Mononuclear cell (primary cell): ENCODE data around the gene TMEM59L. TPM values are rescaled to one million over a fixed set of nuclear protein-coding genes. Genes with fewer than 3 reads are reported as not detected.

ENCODE experiments used
- H3K27me3 ChIP-seq: 2 replicates; pipeline ENCODE4 v1.6.0; 2011; ENCODE audit warnings: low read length, control low read depth; ENCODE audit not compliant: insufficient read depth
- H3K4me1 ChIP-seq: 2 replicates; pipeline ENCODE4 v1.5.1; 2011; ENCODE audit warnings: mild to moderate bottlenecking, low read length, control low read depth; ENCODE audit not compliant: insufficient read depth
- H3K4me3 ChIP-seq: 2 replicates; pipeline ENCODE4 v1.5.1; 2011; ENCODE audit warnings: mild to moderate bottlenecking, low read length, moderate library complexity
- H3K9me3 ChIP-seq: 2 replicates; pipeline ENCODE4 v1.5.1; 2011; ENCODE audit warnings: low read depth, mild to moderate bottlenecking, control low read depth, low read length
- total RNA-seq: library from RNA; depleted of rRNA; stranded (reverse); fragments of >200 nt; gene quantifications from one replicate; pipeline ENCODE4 v1.2.3, GENCODE V29; 2012

TMEM59L gene
- total RNA-seq, 1 donor = not detected

- Histone ChIP-seq H3K27me3 (no peaks in the 10 kb centered on the region), H3K4me1 (peaks cover 18% of the 10 kb centered on the region), H3K9me3 (no peaks in the 10 kb centered on the region), H3K4me3 (no peak overlapping the region)
Observed at GRCh38 chr19:18651733-18652132, 39.1 kb downstream of the TMEM59L start.

GRCh38 chr19:18653853-18654252 lies 41.2 kb downstream of the TMEM59L start:
- peaks cover 17% of the 10 kb centered on the region for H3K4me1 ChIP-seq
- H3K4me3 ChIP-seq = no peak overlapping the region
- no peaks in the 10 kb centered on the region for H3K9me3 ChIP-seq
- no peaks in the 10 kb centered on the region for H3K27me3 ChIP-seq

- H3K4me1 ChIP-seq = peaks cover 17% of the 10 kb centered on the region
- no peaks in the 10 kb centered on the region for H3K27me3 ChIP-seq
- no peaks in the 10 kb centered on the region for H3K9me3 ChIP-seq
- H3K4me3 ChIP-seq = no peak overlapping the region
Observed at GRCh38 chr19:18654469-18654868, 41.8 kb downstream of the TMEM59L start.

DNA sequence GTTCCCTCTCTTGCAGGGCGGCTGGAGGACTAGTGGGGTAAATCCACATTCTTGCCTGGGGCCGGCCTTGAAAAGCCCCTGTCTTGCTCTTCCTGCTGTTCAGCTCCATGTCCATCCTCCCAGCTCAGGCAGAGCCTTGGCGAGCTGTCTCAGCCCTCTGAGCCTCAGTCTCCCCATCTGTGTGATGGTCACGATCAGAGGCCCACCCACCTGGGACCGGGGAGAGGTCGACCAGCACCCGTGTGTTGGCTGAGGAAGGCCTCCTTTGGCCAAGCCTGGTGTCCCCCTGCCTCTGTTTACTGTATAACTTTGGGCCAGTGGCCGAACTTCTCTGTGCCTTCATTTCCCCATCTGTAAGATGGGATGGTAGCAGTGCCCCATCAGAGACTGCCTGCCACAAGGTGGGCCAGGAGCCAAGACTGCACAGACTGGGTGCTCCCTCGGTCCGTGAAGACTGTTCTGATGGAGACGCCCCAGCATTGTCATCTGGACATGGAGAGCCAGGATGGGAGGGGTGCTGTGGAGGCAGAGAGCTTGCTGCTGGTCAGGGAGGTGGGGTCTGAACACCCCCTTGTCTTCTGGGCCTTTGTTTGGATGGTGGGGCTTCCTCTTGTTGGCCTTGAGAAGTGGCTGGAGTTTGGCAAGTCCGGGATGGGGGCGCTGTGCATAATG lies 42.6 kb downstream of the TMEM59L start:
- H3K4me3 ChIP-seq = no peak overlapping the region
- H3K27me3 ChIP-seq = no peaks in the 10 kb centered on the region
- peaks cover 12% of the 10 kb centered on the region for H3K4me1 ChIP-seq
- H3K9me3 ChIP-seq = no peaks in the 10 kb centered on the region

GRCh38 chr19:18656337-18657086 lies 43.8 kb downstream of the TMEM59L start:
- H3K4me1 ChIP-seq = peaks cover 12% of the 10 kb centered on the region
- H3K9me3 ChIP-seq = no peaks in the 10 kb centered on the region
- H3K4me3 ChIP-seq = no peak overlapping the region
- no peaks in the 10 kb centered on the region for H3K27me3 ChIP-seq

DNA sequence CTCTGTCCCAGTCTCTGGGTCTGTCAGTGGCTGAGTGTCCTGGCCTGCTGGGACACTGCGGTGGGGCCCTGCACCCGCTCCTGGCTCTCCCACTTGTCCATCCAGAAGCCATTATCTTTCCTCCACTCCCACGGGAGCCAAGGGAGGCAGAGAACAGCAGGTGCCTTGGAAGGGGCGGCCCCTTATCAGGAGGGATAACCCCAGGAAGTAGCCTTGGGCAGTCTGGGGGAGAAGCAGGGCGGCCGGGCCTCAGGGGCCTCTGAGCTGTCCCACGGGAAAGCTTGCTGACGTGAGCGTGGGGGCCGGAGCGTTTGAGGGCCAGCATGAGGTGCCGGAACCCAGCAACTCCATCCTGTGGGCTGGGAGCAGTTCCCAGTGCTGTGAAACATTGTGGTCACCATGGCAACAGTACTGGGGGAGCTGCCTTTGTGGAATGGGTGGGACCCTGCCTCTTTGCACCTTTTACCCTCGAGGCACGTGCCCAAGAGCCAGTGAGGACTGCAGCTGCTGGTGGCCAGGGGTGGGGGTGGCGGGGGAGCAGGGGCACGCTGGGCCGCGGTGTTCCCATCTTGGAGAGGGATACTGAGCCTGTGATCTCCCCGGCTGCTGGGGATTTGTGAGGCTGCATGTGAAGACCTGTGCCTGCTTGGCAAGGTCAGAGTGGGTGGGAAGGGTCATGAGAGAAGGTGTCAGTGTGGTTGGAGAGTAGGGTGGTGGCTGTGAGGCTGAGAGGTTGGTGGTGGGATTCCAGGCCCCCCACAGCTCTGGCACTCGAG lies 45.1 kb downstream of the TMEM59L start:
- Histone ChIP-seq H3K9me3 (no peaks in the 10 kb centered on the region), H3K4me1 (peaks cover 12% of the 10 kb centered on the region), H3K27me3 (no peaks in the 10 kb centered on the region), H3K4me3 (no peak overlapping the region)

GRCh38 chr19:18658366-18658855 lies 45.7 kb downstream of the TMEM59L start:
- Histone ChIP-seq H3K9me3 (no peaks in the 10 kb centered on the region), H3K4me1 (peaks cover 12% of the 10 kb centered on the region), H3K4me3 (no peak overlapping the region), H3K27me3 (no peaks in the 10 kb centered on the region)

DNA sequence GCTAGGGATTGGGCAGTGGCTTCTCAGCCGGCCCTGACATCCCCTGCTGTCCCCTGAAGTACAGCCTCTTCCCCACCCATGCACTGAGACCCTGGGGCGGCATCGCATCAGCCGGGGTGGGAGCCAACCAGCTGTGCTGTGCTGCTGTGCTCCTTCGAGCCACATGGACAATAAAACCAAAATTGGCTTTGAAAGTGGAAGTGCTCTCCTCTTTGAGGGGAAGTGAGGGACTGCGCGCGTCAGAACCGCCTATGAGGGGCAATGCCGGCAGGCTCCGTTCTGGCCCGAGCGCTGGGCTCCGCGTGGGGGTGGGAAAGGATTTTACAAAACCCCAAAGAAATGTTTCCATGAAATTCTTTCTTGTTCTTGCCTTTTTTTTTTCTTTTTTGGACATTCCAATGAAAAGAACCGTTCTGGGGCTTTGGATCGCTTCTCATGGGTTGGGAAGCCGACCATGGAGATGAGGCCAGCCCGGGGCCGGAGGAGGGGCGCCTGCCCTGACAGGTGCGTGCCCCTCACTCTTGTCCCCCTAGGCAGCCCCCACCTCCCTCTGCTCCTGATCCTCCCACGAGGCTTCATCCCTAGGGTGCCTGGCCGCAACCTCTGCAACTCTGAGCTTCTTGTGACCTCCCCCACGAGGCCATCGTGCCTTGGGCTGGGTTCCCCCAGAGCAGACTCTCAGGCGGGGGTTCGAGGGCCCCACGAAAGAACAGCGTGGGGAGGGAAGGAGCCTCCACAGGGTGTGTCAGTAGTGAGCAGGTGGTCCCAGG lies 46.8 kb downstream of the TMEM59L start:
- no peak overlapping the region for H3K4me3 ChIP-seq

DNA sequence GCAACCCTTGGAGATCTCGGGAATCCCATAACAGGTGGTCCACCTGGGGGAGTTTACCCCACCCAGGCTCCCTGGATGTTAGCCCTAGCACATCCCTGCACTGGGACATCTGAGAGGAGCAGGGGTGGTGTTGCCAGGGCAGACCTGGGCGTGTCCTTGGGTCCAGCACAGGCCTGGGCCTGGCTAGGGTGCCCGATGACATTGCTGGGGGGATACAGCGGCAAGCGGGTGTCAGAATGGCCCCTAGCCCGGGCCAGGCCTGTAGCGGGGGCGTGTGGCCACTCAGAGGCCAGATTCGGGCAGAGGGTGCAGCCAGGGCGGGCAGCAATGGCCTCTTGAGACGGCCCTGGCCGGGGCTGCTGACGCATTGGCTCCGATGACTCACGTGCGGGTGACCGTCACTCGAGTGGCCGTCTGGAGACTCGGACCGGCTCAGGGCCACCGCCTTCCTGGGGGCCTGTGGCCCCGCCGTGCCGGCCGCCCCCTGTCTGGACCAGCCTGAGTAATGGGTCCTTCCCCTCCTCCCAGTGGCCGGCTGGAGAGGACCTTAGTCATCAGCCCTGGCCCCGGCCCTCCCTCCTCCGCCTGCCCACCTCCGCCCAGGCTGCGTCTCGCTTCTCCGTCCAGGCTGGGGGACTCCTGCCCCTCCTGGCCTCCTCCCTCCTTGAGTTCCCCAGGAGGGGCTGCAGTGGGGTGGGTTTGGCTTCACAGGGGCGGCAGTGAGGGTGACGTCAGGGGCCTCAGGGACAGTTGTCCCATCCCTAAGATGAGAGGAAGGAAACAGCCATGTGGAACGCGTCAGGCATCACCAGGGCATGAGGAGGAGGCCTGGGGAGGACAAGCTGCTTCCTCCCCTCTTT lies 47.6 kb downstream of the TMEM59L start:
- Histone ChIP-seq H3K27me3 (no peaks in the 10 kb centered on the region), H3K4me1 (peaks cover 16% of the 10 kb centered on the region), H3K9me3 (no peaks in the 10 kb centered on the region), H3K4me3 (no peak overlapping the region)

More for the DNA sequence above, 46.8 kb downstream of the TMEM59L start:
- Histone ChIP-seq H3K4me1 (peaks cover 16% of the 10 kb centered on the region), H3K9me3 (no peaks in the 10 kb centered on the region), H3K27me3 (no peaks in the 10 kb centered on the region)

GRCh38 chr19:18660939-18661670 lies 48.4 kb downstream of the TMEM59L start:
- Histone ChIP-seq H3K9me3 (no peaks in the 10 kb centered on the region), H3K4me3 (no peak overlapping the region), H3K27me3 (no peaks in the 10 kb centered on the region), H3K4me1 (peaks cover 16% of the 10 kb centered on the region)

GRCh38 chr19:18662972-18663732 lies 50.5 kb downstream of the TMEM59L start:
- no peaks in the 10 kb centered on the region for H3K27me3 ChIP-seq
- H3K4me3 ChIP-seq = no peak overlapping the region
- H3K4me1 ChIP-seq = peaks cover 16% of the 10 kb centered on the region
- H3K9me3 ChIP-seq = no peaks in the 10 kb centered on the region

DNA sequence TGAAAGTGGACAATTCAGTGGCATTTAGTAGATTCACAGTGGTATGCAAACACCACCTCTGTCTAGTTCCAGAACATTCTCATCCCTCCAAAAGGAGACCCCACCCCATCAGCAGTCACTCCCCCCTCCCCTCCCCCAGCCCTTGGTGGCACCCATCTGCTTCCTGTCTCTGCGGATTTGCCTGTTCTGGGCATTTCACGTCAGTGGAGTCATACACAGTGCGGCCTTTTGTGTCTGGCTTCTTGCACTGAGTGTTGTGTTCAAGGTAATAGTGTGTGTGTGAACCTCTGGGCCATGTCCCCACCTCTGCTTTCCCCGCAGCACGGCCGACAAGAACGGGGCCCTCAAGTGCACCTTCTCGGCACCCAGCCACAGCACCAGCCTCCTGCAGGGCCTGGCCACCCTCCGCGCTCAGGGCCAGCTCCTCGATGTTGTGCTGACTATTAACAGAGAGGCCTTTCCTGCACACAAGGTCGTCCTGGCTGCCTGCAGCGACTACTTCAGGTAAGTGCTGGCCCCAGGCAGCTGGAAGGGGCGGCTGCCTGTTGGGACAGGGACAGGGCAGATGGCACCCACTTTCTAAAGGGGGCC lies 51.4 kb downstream of the TMEM59L start:
- Histone ChIP-seq H3K9me3 (no peaks in the 10 kb centered on the region), H3K4me3 (no peak overlapping the region), H3K27me3 (no peaks in the 10 kb centered on the region), H3K4me1 (peaks cover 12% of the 10 kb centered on the region)
